GM19438 (cell line): Measurements from ENCODE around the gene KCNG1.
"Not testable (repeated sequence)": the region's sequence is repeated elsewhere in the genome, so short reads cannot be mapped to it uniquely, and the experiment has no call there.

ENCODE experiments used
- ATAC-seq: cut with Tn5 transposase; IDR thresholded peaks from one replicate; pipeline ENCODE4 v1.9.1; 2021; ENCODE audit warnings: low read depth; ENCODE audit not compliant: unreplicated experiment

The KCNG1 gene

GRCh38 chr20:50992336-50992732 is 30.6 kb downstream of the KCNG1 start:
- ATAC-seq: no peak

DNA sequence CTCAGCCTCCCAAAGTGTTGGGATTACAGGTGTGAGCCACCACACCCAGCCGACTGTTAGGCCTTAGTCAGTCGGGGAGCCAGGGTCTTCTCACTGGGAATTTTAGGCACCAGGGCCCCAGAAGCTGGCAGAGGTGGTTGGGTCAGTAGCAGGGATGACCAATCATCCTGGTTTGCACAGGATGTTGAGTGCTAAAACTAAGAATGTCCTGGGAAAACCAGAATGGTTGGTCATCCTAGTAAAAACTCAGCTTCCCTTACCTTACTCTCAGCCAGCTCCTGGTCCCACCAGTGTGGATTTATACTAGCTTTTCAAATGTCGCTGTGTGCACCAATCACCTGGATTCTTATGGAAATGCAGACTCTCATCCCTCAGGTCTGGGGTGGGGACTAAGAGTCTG is 31.8 kb downstream of the KCNG1 start:
- no peak for ATAC-seq

GRCh38 chr20:50987493-50988210 is 35.3 kb downstream of the KCNG1 start:
- no peak for ATAC-seq

GRCh38 chr20:50983321-50983720 is 39.6 kb downstream of the KCNG1 start:
- no peak for ATAC-seq

GRCh38 chr20:50982363-50982762 is 40.5 kb downstream of the KCNG1 start:
- no peak for ATAC-seq

DNA sequence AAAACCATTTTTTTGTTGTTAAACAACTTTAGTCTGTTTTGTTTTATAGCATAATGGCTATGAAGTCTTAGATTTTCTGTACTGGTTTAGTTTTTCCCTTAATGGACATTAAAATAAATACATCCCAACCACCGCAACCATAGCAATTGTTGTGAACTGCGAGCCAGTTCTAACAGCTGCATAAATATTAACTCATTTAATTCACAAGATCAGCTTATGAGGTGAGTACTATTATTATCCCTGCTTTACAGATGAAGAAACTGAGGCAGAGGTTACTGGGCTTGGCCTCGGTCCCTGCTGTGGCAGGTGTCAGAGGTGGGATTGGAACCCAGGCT is 41.2 kb downstream of the KCNG1 start:
- ATAC-seq: no peak

- no peak for ATAC-seq
Observed at GRCh38 chr20:50980851-50981713, 41.8 kb downstream of the KCNG1 start.

DNA sequence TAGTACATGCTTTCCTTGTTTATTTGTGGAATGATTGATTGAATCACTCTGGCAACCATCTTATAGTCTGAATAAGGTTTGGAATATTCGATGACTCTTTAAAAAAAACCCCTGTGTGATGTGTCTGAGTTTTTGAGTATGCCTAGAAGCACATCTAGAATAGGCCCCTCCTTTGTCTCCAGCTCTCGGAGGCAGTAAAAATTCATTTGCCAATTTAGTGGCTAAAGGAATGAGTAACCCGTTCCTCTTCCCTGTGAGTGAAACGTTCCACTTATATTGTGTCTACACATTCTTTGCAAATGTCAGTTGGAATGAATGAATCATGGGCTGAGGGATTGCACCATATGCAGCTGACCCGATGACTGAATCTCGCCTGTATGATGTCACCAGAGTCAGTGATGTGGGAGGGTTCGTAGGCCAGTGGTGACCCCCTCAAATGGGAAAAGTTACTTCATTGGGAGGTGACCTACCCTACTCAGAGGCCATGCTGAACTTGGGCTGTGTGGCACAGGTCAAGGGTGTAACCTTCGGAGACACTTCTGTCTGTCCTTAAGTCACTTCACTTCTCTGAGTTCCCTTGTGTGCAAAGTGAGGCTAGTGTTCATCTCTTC is 42.7 kb downstream of the KCNG1 start:
- no peak for ATAC-seq

DNA sequence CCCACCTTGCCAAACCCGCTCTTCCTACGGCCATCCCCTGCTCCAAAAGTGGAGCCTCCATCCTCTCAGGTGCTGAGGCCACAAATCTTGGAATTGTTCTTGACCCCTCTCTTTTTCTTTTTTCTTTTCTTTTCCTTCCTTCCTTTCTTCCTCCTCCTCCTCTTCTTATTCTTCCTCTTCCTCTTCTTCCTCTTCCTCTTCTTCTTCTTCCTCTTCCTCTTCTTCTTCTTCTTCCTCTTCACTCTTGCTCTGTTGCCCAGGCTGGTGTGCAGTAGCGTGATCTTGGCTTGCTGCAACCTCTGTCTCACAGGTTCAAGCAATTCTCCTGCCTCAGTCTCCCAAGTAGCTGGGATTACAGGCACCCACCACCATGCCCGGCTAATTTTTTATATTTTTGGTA is 44.4 kb downstream of the KCNG1 start:
- ATAC-seq: not testable (repeated sequence)

DNA sequence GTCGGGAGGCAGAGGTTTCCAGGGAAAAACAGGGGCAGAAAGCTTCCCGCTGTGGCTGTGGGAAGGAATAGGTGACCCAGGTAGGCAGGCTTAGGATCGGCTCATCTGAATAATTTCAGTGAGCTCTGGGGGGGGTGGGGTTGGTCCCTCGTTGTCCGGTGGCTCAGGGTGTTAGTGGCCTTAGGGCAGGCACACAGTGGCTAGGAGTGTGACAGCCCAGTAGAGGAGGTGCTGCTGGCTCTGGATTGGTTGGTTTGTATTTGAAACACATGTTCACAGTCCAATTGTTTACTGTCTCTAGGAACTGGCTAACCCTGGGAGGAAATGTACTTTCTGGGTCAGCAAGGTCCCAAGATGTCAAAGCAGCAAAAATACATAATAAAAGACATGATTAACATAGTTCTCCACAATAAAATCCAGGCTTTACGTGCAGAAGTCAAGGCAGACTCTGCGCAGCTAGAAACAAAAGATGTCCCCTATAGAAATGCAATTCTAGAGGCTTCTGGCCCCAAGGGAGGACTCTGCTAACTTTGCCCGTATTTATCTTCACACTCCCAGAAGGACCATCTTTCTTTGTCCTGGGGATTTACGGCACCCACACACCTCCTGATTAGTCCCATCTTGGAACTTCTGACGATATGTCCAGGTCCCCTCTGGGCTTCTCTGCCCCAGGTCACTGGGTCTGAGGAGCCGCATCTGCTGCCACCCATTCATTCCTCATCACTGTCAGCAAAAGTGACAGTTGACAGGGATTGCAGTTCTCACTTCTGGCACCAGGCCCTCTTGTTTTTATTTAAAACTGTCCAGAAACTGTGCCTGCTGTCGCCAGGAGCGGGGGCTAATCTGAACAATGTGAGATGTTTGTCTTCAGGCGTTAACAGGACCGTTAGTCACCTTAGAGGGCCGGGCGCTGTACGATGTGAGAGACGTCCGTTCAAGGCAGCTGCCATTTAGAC is 45.6 kb downstream of the KCNG1 start:
- no peak for ATAC-seq

- ATAC-seq: no peak
Observed at GRCh38 chr20:50975701-50976330, 47.1 kb downstream of the KCNG1 start.

- ATAC-seq: no peak
Observed at GRCh38 chr20:50969912-50970311, 53.0 kb downstream of the KCNG1 start.

DNA sequence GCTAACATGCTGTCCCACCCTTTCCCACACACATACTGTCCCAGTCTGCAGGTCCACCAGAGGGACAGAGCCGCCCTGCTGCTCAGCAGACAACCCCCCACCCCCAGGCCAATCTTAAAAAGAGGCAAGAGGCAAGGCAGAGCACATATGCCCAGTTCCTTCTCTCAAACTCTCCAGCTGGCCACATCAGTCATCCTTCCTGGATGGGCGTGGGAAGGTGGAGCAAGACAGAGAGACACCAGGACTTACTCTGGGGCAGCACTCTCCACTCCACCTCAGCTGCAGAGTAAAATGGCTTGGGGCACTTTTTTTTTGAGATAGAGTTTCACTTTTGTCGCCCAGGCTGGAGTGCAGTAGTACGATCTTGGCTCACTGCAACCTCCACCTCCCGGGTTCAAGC is 53.5 kb downstream of the KCNG1 start:
- ATAC-seq: no peak

DNA sequence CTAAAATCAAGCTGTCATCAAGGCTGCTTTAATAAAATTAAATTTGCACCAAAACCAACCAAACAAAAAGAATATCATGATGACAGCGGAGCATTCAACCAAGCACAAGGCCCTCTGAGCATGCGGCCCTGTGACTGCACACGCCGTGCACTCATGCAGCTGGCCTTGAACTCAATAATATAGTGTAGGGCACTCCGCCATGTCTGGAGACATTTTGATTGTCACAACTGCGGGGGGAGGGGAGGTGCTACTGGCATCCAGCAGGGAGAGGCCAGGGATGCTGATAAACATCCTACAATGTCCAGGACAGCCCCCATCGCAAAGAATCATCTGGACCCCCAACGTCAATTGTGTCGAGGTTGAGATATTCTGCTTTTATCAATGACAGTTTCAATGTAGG is 54.6 kb downstream of the KCNG1 start:
- ATAC-seq: no peak

DNA sequence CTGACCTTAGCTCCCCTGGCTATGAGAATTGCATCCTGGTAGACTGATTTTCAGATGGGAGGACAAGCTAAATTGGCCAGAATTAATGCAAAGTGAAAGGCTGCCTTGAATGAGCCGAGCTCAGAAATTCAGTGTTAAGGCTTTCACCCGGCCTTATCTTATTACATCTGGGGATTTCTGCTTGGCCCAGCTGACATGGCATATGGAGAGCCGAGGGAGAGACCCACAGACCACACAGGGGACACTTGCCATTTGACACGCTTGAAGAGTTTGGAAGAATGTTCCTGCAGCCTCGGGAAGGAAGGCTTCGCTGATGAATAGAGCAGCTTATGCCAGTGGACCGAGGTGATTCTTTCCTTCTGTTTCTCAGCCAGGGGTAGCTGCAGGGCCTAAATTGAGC is 55.3 kb downstream of the KCNG1 start:
- ATAC-seq: no peak

DNA sequence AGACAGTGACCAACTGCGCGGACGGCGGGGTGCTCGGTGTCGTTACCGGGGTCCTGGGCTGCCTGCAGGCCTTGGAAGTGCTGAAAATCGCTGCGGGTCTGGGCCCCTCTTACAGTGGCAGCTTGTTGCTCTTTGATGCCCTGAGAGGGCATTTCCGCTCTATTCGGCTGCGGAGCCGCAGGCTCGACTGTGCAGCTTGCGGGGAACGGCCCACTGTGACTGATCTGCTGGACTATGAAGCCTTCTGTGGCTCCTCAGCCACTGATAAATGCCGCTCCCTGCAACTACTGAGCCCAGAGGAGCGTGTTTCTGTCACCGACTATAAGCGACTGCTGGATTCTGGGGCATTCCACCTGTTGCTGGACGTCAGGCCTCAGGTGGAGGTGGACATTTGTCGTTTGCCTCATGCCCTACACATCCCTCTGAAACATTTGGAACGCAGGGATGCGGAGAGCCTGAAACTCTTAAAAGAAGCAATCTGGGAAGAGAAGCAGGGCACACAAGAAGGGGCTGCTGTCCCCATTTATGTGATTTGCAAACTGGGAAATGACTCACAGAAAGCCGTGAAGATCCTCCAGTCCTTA is 63.3 kb downstream of the KCNG1 start:
- no peak for ATAC-seq

GRCh38 chr20:50958615-50959542 is 64.0 kb downstream of the KCNG1 start, which contains the start of gene MOCS3:
MOCS3 (plus strand) TSS chr20:50958818; CDS start chr20:50958843, 25 bp downstream.
- ATAC-seq: peak; percentile 69

DNA sequence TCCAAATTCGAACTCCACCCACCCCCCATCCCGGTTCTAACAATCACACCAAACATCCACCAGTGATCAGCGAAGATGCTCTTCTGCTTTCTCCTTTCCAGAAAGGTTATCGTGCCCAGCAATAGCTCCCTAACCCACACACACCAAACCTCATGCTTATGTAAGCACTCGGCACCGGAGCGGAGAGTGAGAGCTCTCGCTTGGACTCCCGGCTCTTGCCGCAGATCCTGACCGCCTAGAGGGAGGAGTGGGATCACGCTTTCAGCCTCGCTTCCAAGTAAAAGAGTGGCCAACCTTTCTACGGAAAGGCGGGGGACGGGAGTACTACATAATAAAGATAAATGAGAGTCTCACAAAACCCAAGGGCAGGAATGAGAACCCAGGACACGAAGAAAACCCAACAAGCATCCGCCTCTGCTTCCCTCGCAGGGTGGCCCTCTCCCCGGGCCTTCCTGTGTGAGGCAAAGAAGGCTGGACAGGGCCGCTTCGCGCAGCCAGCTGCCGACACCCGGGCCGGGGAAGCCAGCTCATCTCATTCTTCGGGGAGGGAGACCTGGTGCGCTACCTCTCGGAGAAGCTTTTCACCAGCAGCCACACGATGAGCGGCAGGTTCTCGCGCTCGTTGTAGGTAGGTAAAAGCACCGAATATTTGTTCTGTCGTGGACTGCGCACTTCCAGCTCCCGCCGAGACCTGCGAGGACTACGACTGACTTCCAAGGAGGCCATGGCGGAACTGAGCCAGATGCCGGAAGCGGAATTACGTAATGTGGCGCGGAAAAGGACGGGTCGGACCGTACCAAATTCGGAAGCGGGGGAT is 64.9 kb downstream of the KCNG1 start, which contains the start of gene DPM1:
Gene DPM1, minus strand, starts transcription at position 735 of the 817 bp plus-strand sequence. Its CDS starts 9 bp downstream, at position 726.
- ATAC-seq: peak; percentile 74
